ENCODE data around the gene PKP3.

PKP3 gene

GRCh38 chr11:453564-453963 lies 59.6 kb downstream of the PKP3 start:
- H3K4me1 ChIP-seq (ENCODE audit: control insufficient read depth, insufficient read depth, low read length, unreplicated experiment), result peaks cover 5% of the 10 kb centered on the region
- no peak overlapping the region for H2AFZ ChIP-seq (ENCODE audit: low read length, unreplicated experiment)
- peaks cover 41% of the 10 kb centered on the region for H3K79me2 ChIP-seq (ENCODE audit: control insufficient read depth, insufficient read depth, low read length, unreplicated experiment)
- H3K27me3 ChIP-seq (ENCODE audit: insufficient read depth, low read length), result no peaks in the 10 kb centered on the region
- no peaks in the 10 kb centered on the region; the same call in 1 of the 2 replicates for H3K36me3 ChIP-seq (ENCODE audit: insufficient read depth, low read length)
- H3K27ac ChIP-seq (ENCODE audit: low read depth, low read length), result no peak overlapping the region
- no peak overlapping the region for H3K4me3 ChIP-seq (ENCODE audit: low read depth, low read length)

- peaks cover 40% of the 10 kb centered on the region for H3K79me2 ChIP-seq (ENCODE audit: control insufficient read depth, insufficient read depth, low read length, unreplicated experiment)
- no peak overlapping the region for H3K4me3 ChIP-seq (ENCODE audit: low read depth, low read length)
- H3K4me1 ChIP-seq (ENCODE audit: control insufficient read depth, insufficient read depth, low read length, unreplicated experiment), result peaks cover 5% of the 10 kb centered on the region
- no peaks in the 10 kb centered on the region; the same call in 1 of the 2 replicates for H3K36me3 ChIP-seq (ENCODE audit: insufficient read depth, low read length)
- H3K27me3 ChIP-seq (ENCODE audit: insufficient read depth, low read length), result no peaks in the 10 kb centered on the region
- H2AFZ ChIP-seq (ENCODE audit: low read length, unreplicated experiment), result no peak overlapping the region
- no peak overlapping the region for H3K27ac ChIP-seq (ENCODE audit: low read depth, low read length)
Observed at GRCh38 chr11:454043-454442, 60.0 kb downstream of the PKP3 start.

All from ACC112 (cell line).